Midbrain (tissue), 1 donor: ENCODE results near the gene BOLL.
"Not testable (repeated sequence)": the region's sequence is repeated elsewhere in the genome, so short reads cannot be mapped to it uniquely, and the experiment has no call there.

Experiments
- DNase-seq: peaks from one replicate; lab custom pipeline; 2025; lab: John Stamatoyannopoulos, UW

The BOLL gene

GRCh38 chr2:197705912-197706838, 78.9 kb downstream of the BOLL start:
- DNase-seq: no peak

GRCh38 chr2:197705121-197705911, 79.8 kb downstream of the BOLL start, which contains the start of gene MARS2:
TSS of gene MARS2 (plus strand) at chr2:197705369. CDS start at chr2:197705406, 37 bp downstream.
- peak; percentile 95 for DNase-seq

- DNase-seq: no peak
Measured at GRCh38 chr2:197704434-197705120, 80.5 kb downstream of the BOLL start.

GRCh38 chr2:197700960-197701359, 84.2 kb downstream of the BOLL start:
- DNase-seq: no peak

- not testable (repeated sequence) for DNase-seq
Measured at GRCh38 chr2:197699724-197700123, 85.4 kb downstream of the BOLL start.

GRCh38 chr2:197696571-197696970, 88.5 kb downstream of the BOLL start:
- DNase-seq: not testable (repeated sequence)

- not testable (repeated sequence) for DNase-seq
Measured at GRCh38 chr2:197695971-197696370, 89.1 kb downstream of the BOLL start.

- not testable (repeated sequence) for DNase-seq
Measured at GRCh38 chr2:197695206-197695605, 89.9 kb downstream of the BOLL start.

GRCh38 chr2:197677483-197677882, 107.6 kb downstream of the BOLL start:
- DNase-seq: no peak

GRCh38 chr2:197677056-197677455, 108.1 kb downstream of the BOLL start:
- no peak for DNase-seq
